ENCODE results near the gene LGI4.

The LGI4 gene

DNA sequence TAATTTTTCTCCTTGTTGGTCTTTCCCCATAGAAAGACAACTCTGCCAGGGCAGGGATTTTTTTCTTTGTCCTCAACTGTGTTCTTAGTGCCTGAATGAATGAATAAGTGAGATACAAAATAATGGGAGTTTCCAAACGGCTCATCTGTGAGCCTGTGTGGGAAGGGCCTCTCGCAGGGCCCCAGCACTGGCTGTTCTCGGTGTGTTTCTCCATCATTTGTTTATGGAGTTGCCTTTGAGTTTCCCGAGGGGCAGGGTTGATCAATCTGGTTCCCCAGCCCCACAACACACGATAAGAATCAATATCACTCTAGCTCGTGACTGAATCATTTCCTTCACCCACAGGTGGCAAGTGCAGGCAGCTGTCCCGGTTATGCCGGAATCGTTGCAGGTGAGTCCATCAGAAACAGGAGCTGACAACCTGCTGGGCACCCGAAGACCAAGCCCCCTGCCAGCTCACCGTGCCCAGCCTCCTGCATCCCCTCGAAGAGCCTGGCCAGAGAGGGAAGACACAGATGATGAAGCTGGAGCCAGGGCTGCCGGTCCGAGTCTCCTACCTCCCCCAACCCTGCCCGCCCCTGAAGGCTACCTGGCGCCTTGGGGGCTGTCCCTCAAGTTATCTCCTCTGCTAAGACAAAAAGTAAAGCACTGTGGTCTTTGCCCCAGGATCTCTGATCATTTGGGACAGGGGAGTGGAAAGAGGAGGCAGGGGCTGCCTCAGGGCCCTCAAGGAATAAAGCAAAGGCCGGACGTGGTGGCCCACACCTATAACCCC is 34.5 kb upstream of the LGI4 start:
- no peaks in the 10 kb centered on the region for H3K4me1 ChIP-seq (ENCODE audit: control insufficient read depth, insufficient read depth, low read length)
- H3K36me3 ChIP-seq (ENCODE audit: control insufficient read depth, insufficient read depth, low read length): peaks cover 10% of the 10 kb centered on the region
- no peaks in the 10 kb centered on the region for H3K27me3 ChIP-seq (ENCODE audit: control insufficient read depth, insufficient read depth, low read length, poor library complexity, severe bottlenecking)
- 85 to 86% methylated on average over 18 of the region's 18 CpGs for WGBS, 2 experiments
- H3K4me3 ChIP-seq (ENCODE audit: insufficient read depth, low read depth, low read length): no peak overlapping the region
- H3K27ac ChIP-seq (ENCODE audit: insufficient read depth, low read depth, low read length, poor library complexity, severe bottlenecking): no peak overlapping the region
- no peaks in the 10 kb centered on the region for H3K9me3 ChIP-seq (ENCODE audit: control insufficient read depth, low read length)

DNA sequence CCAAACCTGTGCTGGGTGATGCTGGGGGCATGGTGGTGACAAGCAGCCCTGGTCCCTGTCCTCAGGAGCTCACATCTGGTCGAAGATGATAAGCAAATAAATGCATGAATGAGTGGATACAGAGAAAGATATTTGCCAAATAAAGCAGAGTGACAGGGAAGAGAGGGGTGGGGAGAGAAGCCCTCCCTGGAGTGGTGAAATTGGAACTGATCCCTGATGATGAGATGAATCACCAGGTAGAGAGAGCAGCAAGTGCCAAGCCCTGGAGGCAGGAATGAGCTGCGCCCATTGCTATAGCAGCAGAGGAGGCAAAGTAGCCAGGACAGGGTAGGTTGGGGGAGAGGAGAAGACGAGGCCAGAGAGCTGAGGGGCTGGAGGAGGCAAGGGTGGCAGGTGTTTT is 33.3 kb upstream of the LGI4 start:
- Histone ChIP-seq H3K27me3 (ENCODE audit: control insufficient read depth, insufficient read depth, low read length, poor library complexity, severe bottlenecking) (no peaks in the 10 kb centered on the region), H3K36me3 (ENCODE audit: control insufficient read depth, insufficient read depth, low read length) (peaks cover 16% of the 10 kb centered on the region), H3K9me3 (ENCODE audit: control insufficient read depth, low read length) (no peaks in the 10 kb centered on the region), H3K4me3 (ENCODE audit: insufficient read depth, low read depth, low read length) (no peak overlapping the region), H3K27ac (ENCODE audit: insufficient read depth, low read depth, low read length, poor library complexity, severe bottlenecking) (no peak overlapping the region), H3K4me1 (ENCODE audit: control insufficient read depth, insufficient read depth, low read length) (no peaks in the 10 kb centered on the region)
- 88 to 89% methylated on average over 3 of the region's 3 CpGs for WGBS, 2 experiments

GRCh38 chr19:35167251-35168119 is 32.6 kb upstream of the LGI4 start:
- Histone ChIP-seq H3K9me3 (ENCODE audit: control insufficient read depth, low read length) (no peaks in the 10 kb centered on the region), H3K4me1 (ENCODE audit: control insufficient read depth, insufficient read depth, low read length) (no peaks in the 10 kb centered on the region), H3K36me3 (ENCODE audit: control insufficient read depth, insufficient read depth, low read length) (peaks cover 16% of the 10 kb centered on the region), H3K4me3 (ENCODE audit: insufficient read depth, low read depth, low read length) (no peak overlapping the region), H3K27me3 (ENCODE audit: control insufficient read depth, insufficient read depth, low read length, poor library complexity, severe bottlenecking) (no peaks in the 10 kb centered on the region), H3K27ac (ENCODE audit: insufficient read depth, low read depth, low read length, poor library complexity, severe bottlenecking) (no peak overlapping the region)
- WGBS, 2 experiments: 89 to 90% methylated on average over 5 of the region's 5 CpGs

GRCh38 chr19:35166100-35167063 is 31.5 kb upstream of the LGI4 start:
- Histone ChIP-seq H3K27me3 (ENCODE audit: control insufficient read depth, insufficient read depth, low read length, poor library complexity, severe bottlenecking) (no peaks in the 10 kb centered on the region), H3K4me3 (ENCODE audit: insufficient read depth, low read depth, low read length) (no peak overlapping the region), H3K27ac (ENCODE audit: insufficient read depth, low read depth, low read length, poor library complexity, severe bottlenecking) (no peak overlapping the region), H3K9me3 (ENCODE audit: control insufficient read depth, low read length) (no peaks in the 10 kb centered on the region), H3K4me1 (ENCODE audit: control insufficient read depth, insufficient read depth, low read length) (no peaks in the 10 kb centered on the region), H3K36me3 (ENCODE audit: control insufficient read depth, insufficient read depth, low read length) (peaks cover 16% of the 10 kb centered on the region)
- WGBS, 2 experiments: 94 to 97% methylated on average over 6 to 7 of the region's 7 CpGs

DNA sequence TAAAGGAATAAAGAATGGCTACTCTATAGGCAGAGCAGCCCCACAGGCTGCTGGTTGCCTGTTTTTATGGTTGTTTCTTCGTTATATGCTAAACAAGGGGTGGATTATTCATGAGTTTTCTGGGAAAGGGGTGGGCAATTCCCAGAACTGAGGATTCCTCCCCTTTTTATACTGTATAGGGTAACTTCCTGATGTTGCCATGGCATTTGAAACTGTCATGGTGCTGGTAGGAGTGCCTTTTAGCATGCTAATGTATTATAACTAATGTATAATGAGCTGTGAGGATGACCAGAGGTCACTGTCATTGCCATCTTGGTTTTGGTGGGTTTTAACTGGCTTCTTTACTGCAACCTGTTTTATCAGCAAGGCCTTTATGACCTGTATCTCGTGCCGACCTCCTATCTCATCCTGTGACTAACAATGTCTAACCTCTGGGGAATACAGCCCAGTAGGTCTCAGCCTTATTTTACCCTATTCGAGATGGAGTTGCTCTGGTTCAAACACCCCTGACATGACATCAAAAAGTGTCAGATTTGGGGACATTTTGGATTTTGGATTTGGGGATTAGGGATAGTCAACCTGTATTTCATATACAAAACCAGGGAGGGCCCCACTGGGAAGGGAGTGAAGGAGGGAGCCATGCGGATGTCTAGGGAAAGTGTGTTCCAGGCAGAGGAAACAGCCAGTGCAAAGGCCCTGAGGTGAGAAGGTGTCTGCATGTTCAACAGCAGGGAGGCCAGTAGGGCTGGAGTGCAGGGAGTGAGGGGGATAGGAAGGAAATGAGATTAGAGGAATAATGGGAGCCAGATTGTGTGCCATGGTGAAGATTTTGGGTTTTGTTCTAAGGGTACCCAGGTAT is 30.6 kb upstream of the LGI4 start:
- H3K27ac ChIP-seq (ENCODE audit: insufficient read depth, low read depth, low read length, poor library complexity, severe bottlenecking): no peak overlapping the region
- H3K36me3 ChIP-seq (ENCODE audit: control insufficient read depth, insufficient read depth, low read length): peaks cover 18% of the 10 kb centered on the region
- H3K4me1 ChIP-seq (ENCODE audit: control insufficient read depth, insufficient read depth, low read length): no peaks in the 10 kb centered on the region
- H3K9me3 ChIP-seq (ENCODE audit: control insufficient read depth, low read length): no peaks in the 10 kb centered on the region
- H3K4me3 ChIP-seq (ENCODE audit: insufficient read depth, low read depth, low read length): no peak overlapping the region
- WGBS, 2 experiments: 74 to 79% methylated on average over 5 of the region's 5 CpGs
- no peaks in the 10 kb centered on the region for H3K27me3 ChIP-seq (ENCODE audit: control insufficient read depth, insufficient read depth, low read length, poor library complexity, severe bottlenecking)

DNA sequence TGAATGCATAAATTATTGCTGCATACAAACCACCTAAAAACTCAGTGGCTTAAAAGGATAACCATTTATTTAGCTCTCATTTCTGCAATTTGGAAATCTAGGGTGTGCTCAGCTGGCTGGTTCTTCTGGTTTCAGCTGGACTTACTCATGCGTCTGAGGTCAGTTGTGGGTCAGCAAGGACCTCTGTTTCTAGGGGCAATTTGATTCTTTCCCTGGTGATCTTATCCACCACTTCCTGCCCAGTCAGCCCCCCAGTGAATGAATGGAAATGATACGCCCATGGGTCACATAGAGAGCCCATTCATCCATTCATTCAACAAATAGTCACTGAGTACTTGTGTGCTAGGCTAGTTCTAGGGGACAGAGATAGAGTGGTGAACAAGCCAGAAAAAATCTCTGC is 29.6 kb upstream of the LGI4 start:
- no peaks in the 10 kb centered on the region for H3K4me1 ChIP-seq (ENCODE audit: control insufficient read depth, insufficient read depth, low read length)
- WGBS, 2 experiments: 93 to 96% methylated on average over 2 of the region's 2 CpGs
- no peaks in the 10 kb centered on the region for H3K27me3 ChIP-seq (ENCODE audit: control insufficient read depth, insufficient read depth, low read length, poor library complexity, severe bottlenecking)
- H3K9me3 ChIP-seq (ENCODE audit: control insufficient read depth, low read length): no peaks in the 10 kb centered on the region
- H3K36me3 ChIP-seq (ENCODE audit: control insufficient read depth, insufficient read depth, low read length): peaks cover 18% of the 10 kb centered on the region
- no peak overlapping the region for H3K4me3 ChIP-seq (ENCODE audit: insufficient read depth, low read depth, low read length)
- no peak overlapping the region for H3K27ac ChIP-seq (ENCODE audit: insufficient read depth, low read depth, low read length, poor library complexity, severe bottlenecking)

GRCh38 chr19:35162471-35163326 is 27.8 kb upstream of the LGI4 start:
- 91 to 92% methylated on average over 5 of the region's 6 CpGs for WGBS, 2 experiments
- no peaks in the 10 kb centered on the region for H3K4me1 ChIP-seq (ENCODE audit: control insufficient read depth, insufficient read depth, low read length)
- peaks cover 18% of the 10 kb centered on the region for H3K36me3 ChIP-seq (ENCODE audit: control insufficient read depth, insufficient read depth, low read length)
- no peak overlapping the region for H3K4me3 ChIP-seq (ENCODE audit: insufficient read depth, low read depth, low read length)
- no peak overlapping the region for H3K27ac ChIP-seq (ENCODE audit: insufficient read depth, low read depth, low read length, poor library complexity, severe bottlenecking)
- no peaks in the 10 kb centered on the region for H3K27me3 ChIP-seq (ENCODE audit: control insufficient read depth, insufficient read depth, low read length, poor library complexity, severe bottlenecking)
- no peaks in the 10 kb centered on the region for H3K9me3 ChIP-seq (ENCODE audit: control insufficient read depth, low read length)

DNA sequence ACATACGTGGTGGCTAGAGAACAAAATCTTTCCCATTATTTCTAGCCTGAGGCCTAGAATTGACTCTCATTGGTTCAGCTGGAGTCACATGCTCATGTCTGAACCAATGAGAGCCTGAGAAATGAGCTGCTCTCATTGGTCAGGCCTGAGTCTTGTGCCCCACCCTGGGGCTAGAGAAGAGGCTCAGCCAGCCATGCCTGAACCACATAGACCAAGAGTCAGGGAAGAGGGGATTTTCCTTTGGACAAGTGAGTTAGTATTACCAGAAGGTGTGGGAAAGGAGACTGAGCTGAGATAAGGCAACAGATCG is 26.5 kb upstream of the LGI4 start:
- Histone ChIP-seq H3K9me3 (ENCODE audit: control insufficient read depth, low read length) (no peaks in the 10 kb centered on the region), H3K27me3 (ENCODE audit: control insufficient read depth, insufficient read depth, low read length, poor library complexity, severe bottlenecking) (no peaks in the 10 kb centered on the region), H3K4me1 (ENCODE audit: control insufficient read depth, insufficient read depth, low read length) (no peaks in the 10 kb centered on the region), H3K36me3 (ENCODE audit: control insufficient read depth, insufficient read depth, low read length) (peaks cover 18% of the 10 kb centered on the region), H3K27ac (ENCODE audit: insufficient read depth, low read depth, low read length, poor library complexity, severe bottlenecking) (no peak overlapping the region), H3K4me3 (ENCODE audit: insufficient read depth, low read depth, low read length) (no peak overlapping the region)
- WGBS, 2 experiments: 94 to 95% methylated on average over 2 of the region's 2 CpGs

Measured in ectodermal cell (in vitro differentiated cells).